Spinal cord (tissue), 10 donors: Measurements from ENCODE around the gene BTBD9. TPM values are rescaled to one million over a fixed set of nuclear protein-coding genes. Genes with fewer than 3 reads are reported as not detected.
A peak's percentile ranks its signal among the peaks of the same experiment; 100 is the strongest.

Experiments used
- DNase-seq, 6 donors: peaks; one replicate each; pipeline versions ENCODE4 v3.0.0 to v3.0.0-alpha.2; 2013 to 2015; ENCODE audit warnings: low spot score in 6 of 6, low read depth in 4 of 6
- H3K27ac ChIP-seq: one replicate; pipeline ENCODE4 v1.5.1; 2013; ENCODE audit warnings: low read depth, low read length, control low read depth
- H3K27me3 ChIP-seq: one replicate; pipeline ENCODE4 v1.6.1; 2013; ENCODE audit warnings: low read length; ENCODE audit not compliant: control insufficient read depth, insufficient read depth
- H3K36me3 ChIP-seq: one replicate; pipeline ENCODE4 v1.6.1; 2013; ENCODE audit warnings: low read length; ENCODE audit not compliant: control insufficient read depth, insufficient read depth
- H3K4me1 ChIP-seq: one replicate; pipeline ENCODE4 v1.6.1; 2013; ENCODE audit warnings: low read length; ENCODE audit not compliant: control insufficient read depth, insufficient read depth
- H3K4me3 ChIP-seq: one replicate; pipeline ENCODE4 v1.5.1; 2013; ENCODE audit warnings: low read depth, low read length, control low read depth
- H3K9me3 ChIP-seq: one replicate; pipeline ENCODE4 v1.6.1; 2013; ENCODE audit warnings: low read length; ENCODE audit not compliant: control insufficient read depth, insufficient read depth
- WGBS: methylation state at CpG from one replicate; pipeline ENCODE4 v1.1.5; 2013; ENCODE audit warnings: missing lambda C conversion rate; ENCODE audit not compliant: insufficient coverage; 5-methylcytosine and 5-hydroxymethylcytosine counted together
- long read RNA-seq, 4 donors: transcript quantifications; one replicate each; lab custom pipeline, GENCODE V29; 2026
- polyA plus RNA-seq, 2 donors: library from polyadenylated mRNA; unstranded; fragments of 120-200 nt; gene quantifications; one replicate each; pipeline ENCODE4 v1.2.1, GENCODE V29; 2013; ENCODE audit not compliant: insufficient read length in 2 of 2
- total RNA-seq, 2 donors: library from RNA; depleted of rRNA in 1 of 2; stranded (reverse); fragments of 120-200 nt in 1 of 2; fragments of >200 nt in 1 of 2; gene quantifications; one replicate each; pipeline versions ENCODE4 v1.2.3 to v1.2.4, GENCODE V29; 2013 to 2014
- donor health status: healthy.

The BTBD9 gene
- 10 to 100 TPM; 16.5 to 38.6 TPM for total RNA-seq
- polyA plus RNA-seq: 10 to 100 TPM; 14.6 to 17.2 TPM
- long read RNA-seq, donor 1: 0 reads
- long read RNA-seq, donor 2, partial matches to known transcripts: 0 of 1 reads
- long read RNA-seq, donor 2, other reads (novel, unspliced or antisense): 0 of 1 reads
- long read RNA-seq, donor 3: 0 reads
- long read RNA-seq, donor 4: 0 reads

GRCh38 chr6:38639498-38640215 is at the start of gene BTBD9:
Gene BTBD9 (minus strand): TSS chr6:38639929.
- Histone ChIP-seq H3K27me3 (no peaks in the 10 kb centered on the region), H3K27ac (peak within 1 kb of the TSS; percentile 94), H3K4me1 (peaks cover 7% of the 10 kb centered on the region), H3K9me3 (no peaks in the 10 kb centered on the region), H3K4me3 (peak within 1 kb of the TSS; percentile 96), H3K36me3 (no peaks in the 10 kb centered on the region)
- DNase-seq: peak; percentile 70 to 97 (median 86)
- WGBS: 0% methylated on average over 82 of the region's 82 CpGs

GRCh38 chr6:38688579-38689087 is 48.9 kb upstream of the BTBD9 start:
- no peak overlapping the region for H3K4me3 ChIP-seq
- no peak overlapping the region for H3K27ac ChIP-seq
- WGBS: 29% methylated on average over 1 of the region's 6 CpGs
- no peaks in the 10 kb centered on the region for H3K9me3 ChIP-seq
- peaks cover 7% of the 10 kb centered on the region for H3K4me1 ChIP-seq
- no peaks in the 10 kb centered on the region for H3K27me3 ChIP-seq
- peak in 2 of 6 donors; percentile 32 to 40 for DNase-seq
- no peaks in the 10 kb centered on the region for H3K36me3 ChIP-seq

- Histone ChIP-seq H3K36me3 (no peaks in the 10 kb centered on the region), H3K4me3 (no peak overlapping the region), H3K27me3 (no peaks in the 10 kb centered on the region), H3K27ac (no peak overlapping the region), H3K9me3 (no peaks in the 10 kb centered on the region), H3K4me1 (peaks cover 7% of the 10 kb centered on the region)
- DNase-seq: no peak
- no CpG with 5 or more reads among the region's 1 CpG for WGBS
Observed at GRCh38 chr6:38687549-38687948, 47.8 kb upstream of the BTBD9 start.

- no peak for DNase-seq
- Histone ChIP-seq H3K36me3 (no peaks in the 10 kb centered on the region), H3K4me3 (no peak overlapping the region), H3K27ac (no peak overlapping the region), H3K9me3 (no peaks in the 10 kb centered on the region), H3K4me1 (peaks cover 7% of the 10 kb centered on the region), H3K27me3 (no peaks in the 10 kb centered on the region)
- WGBS: 100% methylated on average over 2 of the region's 2 CpGs
Observed at GRCh38 chr6:38687043-38687353, 47.3 kb upstream of the BTBD9 start.

GRCh38 chr6:38686270-38687042 is 46.7 kb upstream of the BTBD9 start:
- no peak for DNase-seq
- H3K4me1 ChIP-seq: peaks cover 7% of the 10 kb centered on the region
- no peaks in the 10 kb centered on the region for H3K27me3 ChIP-seq
- 38% methylated on average over 1 of the region's 4 CpGs for WGBS
- H3K4me3 ChIP-seq: no peak overlapping the region
- H3K36me3 ChIP-seq: no peaks in the 10 kb centered on the region
- H3K27ac ChIP-seq: no peak overlapping the region
- H3K9me3 ChIP-seq: no peaks in the 10 kb centered on the region

GRCh38 chr6:38684904-38685303 is 45.2 kb upstream of the BTBD9 start:
- Histone ChIP-seq H3K9me3 (no peaks in the 10 kb centered on the region), H3K27ac (no peak overlapping the region), H3K4me1 (peaks cover 7% of the 10 kb centered on the region), H3K4me3 (no peak overlapping the region), H3K36me3 (peaks cover 6% of the 10 kb centered on the region), H3K27me3 (no peaks in the 10 kb centered on the region)
- 100% methylated on average over 3 of the region's 3 CpGs for WGBS
- no peak for DNase-seq

GRCh38 chr6:38684237-38684636 is 44.5 kb upstream of the BTBD9 start:
- WGBS: no CpG with 5 or more reads among the region's 1 CpG
- H3K4me1 ChIP-seq: peaks cover 7% of the 10 kb centered on the region
- DNase-seq: no peak

GRCh38 chr6:38681850-38682249 is 42.1 kb upstream of the BTBD9 start:
- Histone ChIP-seq H3K9me3 (no peaks in the 10 kb centered on the region), H3K4me3 (no peak overlapping the region), H3K36me3 (peaks cover 15% of the 10 kb centered on the region), H3K27me3 (no peaks in the 10 kb centered on the region), H3K4me1 (no peaks in the 10 kb centered on the region), H3K27ac (no peak overlapping the region)
- no CpG with 5 or more reads among the region's 2 CpGs for WGBS
- no peak for DNase-seq

More at GRCh38 chr6:38684237-38684636, 44.5 kb upstream of the BTBD9 start:
- Histone ChIP-seq H3K27ac (no peak overlapping the region), H3K36me3 (peaks cover 8% of the 10 kb centered on the region), H3K9me3 (no peaks in the 10 kb centered on the region), H3K27me3 (no peaks in the 10 kb centered on the region), H3K4me3 (no peak overlapping the region)

GRCh38 chr6:38679668-38680067 is 39.9 kb upstream of the BTBD9 start:
- Histone ChIP-seq H3K27ac (no peak overlapping the region), H3K4me1 (no peaks in the 10 kb centered on the region), H3K4me3 (no peak overlapping the region), H3K27me3 (no peaks in the 10 kb centered on the region), H3K9me3 (no peaks in the 10 kb centered on the region), H3K36me3 (peaks cover 15% of the 10 kb centered on the region)
- no peak for DNase-seq
- no CpG with 5 or more reads among the region's 1 CpG for WGBS
